ENCODE measurements around the gene BEGAIN.

Gene BEGAIN

GRCh38 chr14:100503251-100503650, 84.0 kb downstream of the BEGAIN start:
- DNase-seq: peak; percentile 12

GRCh38 chr14:100502622-100503220, 84.5 kb downstream of the BEGAIN start:
- DNase-seq: no peak

- no peak for DNase-seq
These were observed 87.1 kb downstream of the BEGAIN start for GRCh38 chr14:100500128-100500527.

GRCh38 chr14:100498068-100498467, 89.1 kb downstream of the BEGAIN start:
- no peak for DNase-seq

- DNase-seq: no peak
These were observed 91.3 kb downstream of the BEGAIN start for GRCh38 chr14:100495917-100496316.

- DNase-seq: no peak
These were observed 92.6 kb downstream of the BEGAIN start for GRCh38 chr14:100494645-100495044.

GRCh38 chr14:100490252-100490651, 97.0 kb downstream of the BEGAIN start:
- DNase-seq: no peak

GRCh38 chr14:100488057-100488456, 99.2 kb downstream of the BEGAIN start:
- peak; percentile 2 for DNase-seq

- DNase-seq: no peak
These were observed 99.9 kb downstream of the BEGAIN start for GRCh38 chr14:100487304-100487703.

Data from DMS153 (cell line).